Endodermal cell (in vitro differentiated cells): ENCODE results near the gene ASAP2. TPM values are rescaled to one million over a fixed set of nuclear protein-coding genes. Genes with fewer than 3 reads are reported as not detected.

Source experiments
- DNase-seq: peaks from one replicate; pipeline ENCODE4 v3.0.0-alpha.2; 2017
- H3K27ac ChIP-seq: 2 replicates; pipeline ENCODE4 v1.5.1; 2013; ENCODE audit warnings: mild to moderate bottlenecking, low read depth, low read length, moderate library complexity
- H3K27me3 ChIP-seq: 2 replicates; pipeline ENCODE4 v1.6.1; 2013; ENCODE audit warnings: mild to moderate bottlenecking, low read length, moderate library complexity; ENCODE audit not compliant: insufficient read depth, control insufficient read depth, poor library complexity, severe bottlenecking
- H3K36me3 ChIP-seq: 2 replicates; pipeline ENCODE4 v1.7.0; 2013; ENCODE audit warnings: mild to moderate bottlenecking, low read length, moderate library complexity; ENCODE audit not compliant: control insufficient read depth, insufficient read depth
- H3K4me1 ChIP-seq: one replicate; pipeline ENCODE4 v1.7.0; 2013; ENCODE audit warnings: low read length; ENCODE audit not compliant: control insufficient read depth, insufficient read depth
- H3K4me3 ChIP-seq: 2 replicates; pipeline ENCODE4 v1.5.1; 2013; ENCODE audit warnings: mild to moderate bottlenecking, low read length, moderate library complexity
- H3K9ac ChIP-seq: 2 replicates; pipeline ENCODE4 v1.6.1; 2013; ENCODE audit warnings: mild to moderate bottlenecking, low read length, moderate library complexity; ENCODE audit not compliant: poor library complexity, severe bottlenecking; ENCODE audit errors: extremely low read depth
- H3K9me3 ChIP-seq: 2 replicates; pipeline ENCODE4 v1.6.1; 2013; ENCODE audit warnings: mild to moderate bottlenecking, low read length, moderate library complexity; ENCODE audit not compliant: control insufficient read depth
- H3K27ac Mint-ChIP-seq: 2 replicates; pipeline ENCODE4 v1.8.0; 2020; ENCODE audit warnings: mixed read lengths
- H3K27me3 Mint-ChIP-seq: 2 replicates; pipeline ENCODE4 v1.8.0; 2021; ENCODE audit warnings: mild to moderate bottlenecking, mixed read lengths; ENCODE audit not compliant: insufficient read depth
- H3K36me3 Mint-ChIP-seq: 2 replicates; pipeline ENCODE4 v1.8.0; 2020; ENCODE audit warnings: low read depth, mixed read lengths
- H3K4me1 Mint-ChIP-seq: 2 replicates; pipeline ENCODE4 v1.8.0; 2020; ENCODE audit warnings: mixed read lengths
- H3K4me3 Mint-ChIP-seq: 2 replicates; pipeline ENCODE4 v1.8.0; 2020; ENCODE audit warnings: mild to moderate bottlenecking, moderate library complexity, mixed read lengths
- H3K9me3 Mint-ChIP-seq: 2 replicates; pipeline ENCODE4 v1.8.0; 2020; ENCODE audit warnings: mild to moderate bottlenecking, mixed read lengths
- CTCF ChIP-seq: fragments of 200-600 bp; sonication (generic); conservative IDR thresholded peaks from 2 replicates; pipeline ENCODE4 v1.5.0; 2021; ENCODE audit warnings: antibody characterized with exemption, mild to moderate bottlenecking
- WGBS, 2 experiments: methylation state at CpG; one replicate each; pipeline versions ENCODE4 v1.1.5 to v1.1.7; 2013; ENCODE audit warnings: missing lambda C conversion rate in 2 of 2, mixed read lengths in 1 of 2; ENCODE audit not compliant: insufficient coverage in 1 of 2, insufficient read length in 1 of 2; 5-methylcytosine and 5-hydroxymethylcytosine counted together
- total RNA-seq, 2 donors: library from RNA; stranded (reverse); fragmentation: NEBNext Ultra II Directional in 1 of 2; extraction: Animal tissue kit (Norgen Biotek cat#: 25700) in 1 of 2; gene quantifications; 2 replicates in 1 of 2; 3 replicates in 1 of 2; pipeline ENCODE4 v1.2.1, GENCODE V29; 2021

Gene ASAP2
- total RNA-seq, 2 donors from 2014 or later = 11.8 to 20.4 TPM

DNA sequence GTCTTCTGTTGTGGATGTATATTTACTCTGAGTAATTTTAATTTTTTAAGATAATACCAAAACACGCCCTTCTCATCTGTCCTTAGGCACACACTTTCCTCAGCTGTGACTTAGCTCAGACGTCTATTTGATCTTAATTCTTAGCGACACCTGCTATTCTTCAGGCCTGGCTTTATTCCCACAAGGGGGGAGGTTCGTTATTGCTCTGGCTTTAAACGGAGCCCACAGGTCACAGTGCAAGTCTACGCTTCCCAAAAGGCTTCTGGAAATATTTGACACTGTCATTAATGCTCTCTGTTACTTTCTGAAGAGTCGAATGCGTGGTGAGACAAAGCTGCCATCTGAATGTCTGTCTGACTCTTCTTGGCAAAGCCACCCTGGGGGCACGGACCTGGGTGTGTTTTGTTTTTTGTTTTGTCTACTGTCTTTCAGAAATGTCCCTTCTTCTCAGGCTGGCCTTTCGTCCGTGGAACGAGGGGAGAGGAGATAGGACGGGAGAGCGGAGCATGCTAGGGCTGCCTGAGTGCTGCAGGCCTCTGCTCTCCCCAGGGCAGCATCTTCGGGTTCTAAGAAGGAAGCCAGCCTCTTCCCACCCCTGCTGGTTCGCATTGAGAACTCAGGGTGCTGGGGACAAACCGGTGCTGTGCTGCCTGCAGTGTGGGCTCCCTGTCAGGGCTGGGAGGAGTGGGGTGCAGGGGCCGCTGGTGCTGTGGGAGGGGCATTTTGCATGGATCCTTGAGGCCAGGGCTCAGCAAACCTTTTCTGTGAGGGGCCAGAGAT lies 61.9 kb downstream of the ASAP2 start:
- H3K27ac Mint-ChIP-seq = no peak overlapping the region
- Histone ChIP-seq H3K36me3 (no peaks in the 10 kb centered on the region), H3K4me3 (no peak overlapping the region), H3K9ac (no peak overlapping the region), H3K4me1 (no peaks in the 10 kb centered on the region), H3K27ac (peak overlapping the region; percentile 83), H3K9me3 (no peaks in the 10 kb centered on the region), H3K27me3 (no peaks in the 10 kb centered on the region)
- H3K36me3 Mint-ChIP-seq = no peaks in the 10 kb centered on the region
- H3K4me3 Mint-ChIP-seq = no peak overlapping the region
- 83 to 88% methylated on average over 9 to 18 of the region's 18 CpGs for WGBS, 2 experiments
- no peaks in the 10 kb centered on the region for H3K27me3 Mint-ChIP-seq
- no peak for DNase-seq
- no peak for TF ChIP-seq CTCF
- H3K9me3 Mint-ChIP-seq = peaks cover 8% of the 10 kb centered on the region
- H3K4me1 Mint-ChIP-seq = no peaks in the 10 kb centered on the region

DNA sequence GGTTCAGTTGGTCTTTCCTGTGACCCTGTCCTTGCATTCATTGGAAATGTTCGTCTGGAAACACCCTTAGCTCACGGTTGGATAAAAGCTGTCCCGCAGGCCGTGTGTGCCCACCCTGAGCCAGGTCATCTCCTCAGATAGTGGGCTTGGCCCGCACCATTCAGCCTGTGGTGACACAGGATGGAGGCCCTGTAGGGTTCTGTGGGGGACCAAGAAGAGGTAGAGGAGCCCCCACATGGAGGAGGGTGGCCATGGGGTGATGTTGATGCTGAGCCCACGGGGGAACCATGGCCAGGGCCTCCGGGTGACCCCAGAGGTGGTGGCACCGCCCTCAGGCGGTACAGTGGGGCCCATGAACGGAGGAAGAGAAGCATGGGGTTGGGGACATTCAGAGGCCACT lies 62.7 kb downstream of the ASAP2 start:
- Histone ChIP-seq H3K4me3 (no peak overlapping the region), H3K27ac (peak overlapping the region; percentile 50), H3K27me3 (no peaks in the 10 kb centered on the region), H3K9ac (no peak overlapping the region), H3K36me3 (no peaks in the 10 kb centered on the region), H3K4me1 (no peaks in the 10 kb centered on the region), H3K9me3 (no peaks in the 10 kb centered on the region)
- H3K27me3 Mint-ChIP-seq = no peaks in the 10 kb centered on the region
- H3K9me3 Mint-ChIP-seq = peaks cover 8% of the 10 kb centered on the region
- H3K36me3 Mint-ChIP-seq = no peaks in the 10 kb centered on the region
- no peaks in the 10 kb centered on the region for H3K4me1 Mint-ChIP-seq
- no peak overlapping the region for H3K27ac Mint-ChIP-seq
- no peak overlapping the region for H3K4me3 Mint-ChIP-seq
- no peak for DNase-seq
- no peak for TF ChIP-seq CTCF
- 95 to 100% methylated on average over 1 to 10 of the region's 10 CpGs for WGBS, 2 experiments

DNA sequence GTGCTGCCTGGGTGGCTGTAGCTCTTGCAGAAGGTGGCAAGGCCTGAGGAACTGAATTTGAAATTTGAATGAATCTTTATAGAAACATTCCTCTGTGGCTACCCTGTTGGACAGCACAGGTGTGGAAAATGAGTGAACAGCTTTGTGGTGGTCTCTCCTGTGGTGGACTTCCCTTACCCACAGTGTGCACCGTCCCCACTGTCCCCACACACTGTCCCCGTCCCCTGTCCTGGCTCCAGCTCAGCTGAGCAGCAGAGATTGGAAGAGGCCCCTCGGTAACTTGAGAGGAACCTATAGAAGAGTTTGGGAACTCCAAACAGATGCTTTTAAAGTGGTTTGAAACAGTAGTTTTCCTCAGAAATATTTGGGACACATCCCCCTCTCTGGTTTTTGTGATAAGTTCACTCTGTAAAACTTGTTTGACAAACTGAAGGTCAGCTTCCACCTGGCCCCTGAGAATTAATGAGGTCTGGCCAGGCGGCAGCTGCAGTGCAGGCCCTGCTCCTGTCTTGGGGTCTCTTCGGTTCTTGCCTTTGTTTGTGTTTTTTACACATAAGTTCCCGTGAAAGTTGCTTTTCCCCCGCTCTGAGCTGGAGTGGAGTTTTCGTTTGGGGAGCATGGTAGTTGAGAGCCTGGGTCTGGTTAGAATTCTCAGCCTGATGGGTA lies 63.2 kb downstream of the ASAP2 start:
- no peak overlapping the region for H3K27ac Mint-ChIP-seq
- no peak overlapping the region for H3K4me3 Mint-ChIP-seq
- WGBS, 2 experiments = 92 to 93% methylated on average over 4 to 8 of the region's 8 CpGs

More for the DNA sequence above, 63.2 kb downstream of the ASAP2 start:
- TF ChIP-seq CTCF = no peak
- DNase-seq = no peak
- Histone ChIP-seq H3K27me3 (no peaks in the 10 kb centered on the region), H3K9me3 (no peaks in the 10 kb centered on the region), H3K4me3 (no peak overlapping the region), H3K27ac (peak overlapping the region; percentile 50), H3K9ac (no peak overlapping the region), H3K4me1 (no peaks in the 10 kb centered on the region), H3K36me3 (no peaks in the 10 kb centered on the region)
- Mint-ChIP-seq H3K36me3 (no peaks in the 10 kb centered on the region), H3K27me3 (no peaks in the 10 kb centered on the region), H3K4me1 (no peaks in the 10 kb centered on the region), H3K9me3 (peaks cover 8% of the 10 kb centered on the region)
